HL-60/S4 treated with retinoic acid at 250 ng/mL for 4 days and 3 days (cell line): ENCODE data around the gene MRC2.

Experiments used
- in situ Hi-C: fragments of 300-500 bp; cut with MboI; formaldehyde crosslinking; loops from 2 replicates; pipeline ENCODE4 v1.7.0; 2022; ENCODE audit warnings: low sequenced_read_pairs

Gene MRC2

GRCh38 chr17:62676231-62676943 is 48.9 kb downstream of the MRC2 start:
- in situ Hi-C loops = no loop called here

GRCh38 chr17:62676952-62677596 is 49.6 kb downstream of the MRC2 start:
- in situ Hi-C loops = no loop called here

- in situ Hi-C loops = no loop called here
Observed at GRCh38 chr17:62678214-62678919, 50.9 kb downstream of the MRC2 start.

- in situ Hi-C loops = no loop called here
Observed at GRCh38 chr17:62679866-62680377, 52.5 kb downstream of the MRC2 start.

- in situ Hi-C loops = no loop called here
Observed at GRCh38 chr17:62680541-62681052, 53.1 kb downstream of the MRC2 start.

- in situ Hi-C loops = no loop called here
Observed at GRCh38 chr17:62681061-62681938, 53.8 kb downstream of the MRC2 start.

GRCh38 chr17:62681939-62682381 is 54.5 kb downstream of the MRC2 start:
- in situ Hi-C loops = no loop called here

GRCh38 chr17:62684179-62684578 is 56.7 kb downstream of the MRC2 start:
- in situ Hi-C loops = no loop called here

GRCh38 chr17:62687997-62688396 is 60.5 kb downstream of the MRC2 start:
- in situ Hi-C loops = no loop called here

- in situ Hi-C loops = no loop called here
Observed at GRCh38 chr17:62688398-62689160, 61.1 kb downstream of the MRC2 start.

- in situ Hi-C loops = loop anchor here (10.0 kb wide), 1 partner anchor 725 kb away; no protein-coding TSS in a partner anchor
Observed at GRCh38 chr17:62689441-62690167, 62.1 kb downstream of the MRC2 start.

GRCh38 chr17:62690168-62690897 is 62.9 kb downstream of the MRC2 start:
- in situ Hi-C loops = loop anchor here (10.0 kb wide), 1 partner anchor 724 kb away; no protein-coding TSS in a partner anchor

GRCh38 chr17:62691589-62691915 is 64.1 kb downstream of the MRC2 start:
- in situ Hi-C loops = loop anchor here (10.0 kb wide), 1 partner anchor 723 kb away; no protein-coding TSS in a partner anchor

GRCh38 chr17:62692159-62692651 is 64.7 kb downstream of the MRC2 start:
- in situ Hi-C loops = loop anchor here (10.0 kb wide), 1 partner anchor 723 kb away; no protein-coding TSS in a partner anchor

GRCh38 chr17:62692721-62693431 is 65.4 kb downstream of the MRC2 start:
- in situ Hi-C loops = loop anchor here (10.0 kb wide), 1 partner anchor 722 kb away; no protein-coding TSS in a partner anchor

GRCh38 chr17:62693616-62694409 is 66.3 kb downstream of the MRC2 start:
- in situ Hi-C loops = loop anchor here (10.0 kb wide), 1 partner anchor 721 kb away; no protein-coding TSS in a partner anchor
